ENCODE measurements around the gene OR13D1.

DNA sequence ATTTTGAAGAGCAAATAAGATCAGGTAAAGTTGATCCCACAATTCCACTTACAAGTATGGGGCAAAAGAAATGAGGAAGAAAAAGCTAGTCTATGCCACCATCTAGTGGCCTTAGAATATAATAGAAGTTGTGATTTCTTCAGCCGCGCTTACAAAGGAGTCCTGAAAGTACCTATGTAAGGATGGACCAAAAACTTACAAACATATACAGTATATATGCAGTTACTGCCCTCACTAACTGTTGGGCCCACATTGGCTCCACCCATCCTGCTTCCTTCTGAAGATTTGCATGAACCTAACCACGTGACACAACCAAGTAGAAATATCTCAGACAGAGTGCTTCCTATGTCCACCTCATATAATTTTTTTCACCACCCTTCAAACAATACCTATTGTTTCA is 11.7 kb upstream of the OR13D1 start:
- TF ChIP-seq L3MBTL2 (conservative IDR thresholded peaks at IDR 0.05): no peak
- TF ChIP-seq TARDBP (IDR thresholded peaks at IDR 0.05): no peak
- TF ChIP-seq ZNF384 (IDR thresholded peaks at IDR 0.05): no peak
- no peak for TF ChIP-seq FOXM1 (IDR thresholded peaks at IDR 0.05; ENCODE audit: borderline replicate concordance)
- TF ChIP-seq SP1 (IDR thresholded peaks at IDR 0.05): no peak
- no peak for TF ChIP-seq FOXK2 (IDR thresholded peaks at IDR 0.05)
- TF ChIP-seq NFRKB (IDR thresholded peaks at IDR 0.05): no peak
- no peak for TF ChIP-seq BHLHE40 (IDR thresholded peaks at IDR 0.05; ENCODE audit: borderline replicate concordance)
- no peak for TF ChIP-seq ELF4 (IDR thresholded peaks at IDR 0.05)

Data from HEK293T (cell line).